Body of pancreas (tissue), 4 donors: ENCODE data around the gene EEFSEC.

Experiments
- POLR2A ChIP-seq, 3 donors: fragments of 450-650 bp; IDR thresholded peaks; one replicate each; pipeline ENCODE4 v1.6.1; 2016; ENCODE audit warnings: antibody characterized with exemption in 3 of 3, mild to moderate bottlenecking in 2 of 3
- TF ChIP-seq, protein P1 (sequence below), 7 experiments: fragments of 450-650 bp in 4 of 7; fragments of 200-600 bp in 3 of 7; sonication (generic) in 3 of 7; IDR thresholded peaks; one replicate each; pipeline ENCODE4 v1.5.1; 2016 to 2019; ENCODE audit warnings: antibody characterized with exemption in 7 of 7

DNA sequence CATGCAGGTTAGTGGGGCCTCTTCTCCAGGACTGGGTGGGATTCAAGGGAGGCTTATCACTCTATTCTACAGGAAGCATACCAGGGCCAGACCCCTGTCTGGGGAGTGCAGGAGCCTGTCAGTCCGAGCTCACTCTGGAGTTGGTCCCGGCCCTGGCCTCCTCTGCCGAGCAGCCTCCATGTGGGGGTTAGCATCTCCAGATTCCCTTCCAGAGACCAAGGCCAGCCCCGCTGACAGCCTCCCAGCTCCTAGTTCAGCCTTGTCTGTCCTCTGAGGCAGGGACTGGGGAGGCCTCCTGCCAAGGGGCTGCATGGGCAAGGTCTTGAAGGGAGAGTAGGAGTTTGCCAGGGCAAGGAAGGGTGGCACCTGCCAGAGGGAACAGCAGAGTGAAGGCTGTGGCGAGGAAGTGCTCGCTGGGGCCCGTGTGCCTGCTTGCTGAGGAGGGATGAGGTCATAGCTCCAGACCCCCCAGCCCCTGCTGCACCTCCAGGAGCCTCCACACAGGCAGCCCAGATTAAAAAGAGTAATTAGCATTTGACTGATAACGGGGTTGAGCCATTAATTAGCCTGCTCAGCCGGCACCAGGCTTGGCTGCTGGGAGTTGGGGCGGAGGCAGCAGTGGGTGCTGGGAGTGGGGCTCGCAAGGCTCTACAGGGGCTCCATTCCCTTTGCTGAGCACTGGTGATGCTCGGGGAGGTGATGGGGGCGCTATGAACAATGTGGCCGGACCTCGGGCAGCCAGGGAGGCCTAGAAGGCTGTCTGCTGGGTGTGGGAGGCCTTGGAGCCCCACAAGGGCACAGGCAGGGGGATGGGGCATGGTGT, 259.1 kb downstream of the EEFSEC start:
- TF ChIP-seq, protein P1, sequence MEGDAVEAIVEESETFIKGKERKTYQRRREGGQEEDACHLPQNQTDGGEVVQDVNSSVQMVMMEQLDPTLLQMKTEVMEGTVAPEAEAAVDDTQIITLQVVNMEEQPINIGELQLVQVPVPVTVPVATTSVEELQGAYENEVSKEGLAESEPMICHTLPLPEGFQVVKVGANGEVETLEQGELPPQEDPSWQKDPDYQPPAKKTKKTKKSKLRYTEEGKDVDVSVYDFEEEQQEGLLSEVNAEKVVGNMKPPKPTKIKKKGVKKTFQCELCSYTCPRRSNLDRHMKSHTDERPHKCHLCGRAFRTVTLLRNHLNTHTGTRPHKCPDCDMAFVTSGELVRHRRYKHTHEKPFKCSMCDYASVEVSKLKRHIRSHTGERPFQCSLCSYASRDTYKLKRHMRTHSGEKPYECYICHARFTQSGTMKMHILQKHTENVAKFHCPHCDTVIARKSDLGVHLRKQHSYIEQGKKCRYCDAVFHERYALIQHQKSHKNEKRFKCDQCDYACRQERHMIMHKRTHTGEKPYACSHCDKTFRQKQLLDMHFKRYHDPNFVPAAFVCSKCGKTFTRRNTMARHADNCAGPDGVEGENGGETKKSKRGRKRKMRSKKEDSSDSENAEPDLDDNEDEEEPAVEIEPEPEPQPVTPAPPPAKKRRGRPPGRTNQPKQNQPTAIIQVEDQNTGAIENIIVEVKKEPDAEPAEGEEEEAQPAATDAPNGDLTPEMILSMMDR (IDR thresholded peaks at IDR 0.05), result no peak
- TF ChIP-seq POLR2A (IDR thresholded peaks at IDR 0.05), result no peak
